ENCODE results near the gene TMPRSS9.

DNA sequence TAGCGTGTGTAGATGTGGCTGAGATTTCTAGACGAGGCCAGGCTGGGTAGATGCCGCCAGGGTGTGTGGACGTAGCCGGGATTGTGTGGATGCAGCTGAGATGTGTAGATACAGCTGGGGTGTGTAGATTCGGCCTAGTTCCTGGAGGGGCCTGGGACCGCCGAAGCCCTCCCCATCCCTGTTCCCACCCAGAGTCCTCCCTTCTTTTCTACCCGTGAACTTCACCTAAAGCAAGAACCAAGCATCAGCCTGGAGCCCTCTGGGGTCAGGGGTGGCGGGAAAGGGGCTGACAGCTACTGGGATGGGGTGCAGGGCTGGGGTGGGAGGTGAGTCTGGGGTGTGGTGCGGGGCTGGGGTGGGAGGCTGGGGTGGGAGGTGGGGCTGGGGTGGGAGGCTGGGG lies 768 bp downstream of the TMPRSS9 start:
- no peak for TF ChIP-seq POLR2A (IDR thresholded peaks at IDR 0.05)
- TF ChIP-seq, protein P1, sequence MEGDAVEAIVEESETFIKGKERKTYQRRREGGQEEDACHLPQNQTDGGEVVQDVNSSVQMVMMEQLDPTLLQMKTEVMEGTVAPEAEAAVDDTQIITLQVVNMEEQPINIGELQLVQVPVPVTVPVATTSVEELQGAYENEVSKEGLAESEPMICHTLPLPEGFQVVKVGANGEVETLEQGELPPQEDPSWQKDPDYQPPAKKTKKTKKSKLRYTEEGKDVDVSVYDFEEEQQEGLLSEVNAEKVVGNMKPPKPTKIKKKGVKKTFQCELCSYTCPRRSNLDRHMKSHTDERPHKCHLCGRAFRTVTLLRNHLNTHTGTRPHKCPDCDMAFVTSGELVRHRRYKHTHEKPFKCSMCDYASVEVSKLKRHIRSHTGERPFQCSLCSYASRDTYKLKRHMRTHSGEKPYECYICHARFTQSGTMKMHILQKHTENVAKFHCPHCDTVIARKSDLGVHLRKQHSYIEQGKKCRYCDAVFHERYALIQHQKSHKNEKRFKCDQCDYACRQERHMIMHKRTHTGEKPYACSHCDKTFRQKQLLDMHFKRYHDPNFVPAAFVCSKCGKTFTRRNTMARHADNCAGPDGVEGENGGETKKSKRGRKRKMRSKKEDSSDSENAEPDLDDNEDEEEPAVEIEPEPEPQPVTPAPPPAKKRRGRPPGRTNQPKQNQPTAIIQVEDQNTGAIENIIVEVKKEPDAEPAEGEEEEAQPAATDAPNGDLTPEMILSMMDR (IDR thresholded peaks at IDR 0.05): no peak
- TF ChIP-seq EP300 (IDR thresholded peaks at IDR 0.05): no peak
